ENCODE measurements around the gene NTN5.
A peak's percentile ranks its signal among the peaks of the same experiment; 100 is the strongest.
"Not testable (repeated sequence)": the region's sequence is repeated elsewhere in the genome, so short reads cannot be mapped to it uniquely, and the experiment has no call there.

Gene NTN5

DNA sequence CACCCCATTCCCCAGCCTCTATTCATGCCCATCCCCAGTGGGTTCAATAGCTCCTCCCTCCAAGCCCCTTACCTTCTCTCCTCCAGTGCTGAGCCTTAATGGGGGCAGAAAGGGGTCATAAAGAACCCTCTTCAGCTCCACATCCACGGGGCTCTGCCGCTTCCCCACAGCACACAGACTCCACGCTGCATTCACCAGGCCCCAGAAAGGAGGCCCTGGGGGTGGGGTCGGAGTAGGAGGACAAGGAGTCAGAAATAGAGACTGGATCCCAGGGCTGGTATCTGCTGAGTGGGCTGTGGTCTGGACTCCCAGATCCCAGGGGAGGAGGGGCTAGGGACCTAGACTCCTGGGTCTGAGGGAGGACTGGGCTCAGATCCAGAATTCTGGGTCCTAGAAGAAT lies 28.5 kb downstream of the NTN5 start:
- DNase-seq (ENCODE audit: low spot score), result no peak

GRCh38 chr19:48642862-48643261 lies 30.0 kb downstream of the NTN5 start:
- no peak for DNase-seq (ENCODE audit: low spot score)

- no peak for DNase-seq (ENCODE audit: low spot score)
These were observed 31.0 kb downstream of the NTN5 start for GRCh38 chr19:48641850-48642249.

- no peak for DNase-seq (ENCODE audit: low spot score)
These were observed 33.1 kb downstream of the NTN5 start for GRCh38 chr19:48639483-48640375.

DNA sequence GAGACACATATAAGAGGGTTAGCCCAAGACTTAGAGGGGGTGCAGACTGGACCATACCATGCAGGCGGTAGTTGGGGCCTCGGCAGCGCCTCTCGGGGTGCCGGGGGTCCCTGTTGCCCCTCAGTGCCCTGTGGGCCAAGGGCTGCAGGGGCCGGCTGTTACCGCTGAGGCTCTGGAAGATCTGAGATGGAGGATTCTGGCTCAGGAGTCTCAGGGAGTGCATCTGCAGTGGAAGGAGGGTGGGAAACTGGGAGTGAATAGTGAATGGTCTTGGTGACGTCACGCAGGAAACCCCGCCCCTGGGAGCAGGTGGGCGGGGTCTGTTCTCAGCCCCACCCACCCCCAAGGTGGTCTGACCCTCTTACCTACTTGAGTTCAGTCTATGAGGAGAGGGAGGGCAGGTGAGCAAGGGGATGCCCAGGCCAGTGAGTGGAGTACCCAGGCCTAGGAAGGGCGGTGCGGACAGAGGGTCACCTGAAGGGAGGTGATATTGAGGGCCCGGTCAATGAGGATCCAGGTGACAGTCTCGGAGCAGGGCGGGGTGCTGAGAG lies 33.9 kb downstream of the NTN5 start:
- peak; percentile 5 for DNase-seq (ENCODE audit: low spot score)

DNA sequence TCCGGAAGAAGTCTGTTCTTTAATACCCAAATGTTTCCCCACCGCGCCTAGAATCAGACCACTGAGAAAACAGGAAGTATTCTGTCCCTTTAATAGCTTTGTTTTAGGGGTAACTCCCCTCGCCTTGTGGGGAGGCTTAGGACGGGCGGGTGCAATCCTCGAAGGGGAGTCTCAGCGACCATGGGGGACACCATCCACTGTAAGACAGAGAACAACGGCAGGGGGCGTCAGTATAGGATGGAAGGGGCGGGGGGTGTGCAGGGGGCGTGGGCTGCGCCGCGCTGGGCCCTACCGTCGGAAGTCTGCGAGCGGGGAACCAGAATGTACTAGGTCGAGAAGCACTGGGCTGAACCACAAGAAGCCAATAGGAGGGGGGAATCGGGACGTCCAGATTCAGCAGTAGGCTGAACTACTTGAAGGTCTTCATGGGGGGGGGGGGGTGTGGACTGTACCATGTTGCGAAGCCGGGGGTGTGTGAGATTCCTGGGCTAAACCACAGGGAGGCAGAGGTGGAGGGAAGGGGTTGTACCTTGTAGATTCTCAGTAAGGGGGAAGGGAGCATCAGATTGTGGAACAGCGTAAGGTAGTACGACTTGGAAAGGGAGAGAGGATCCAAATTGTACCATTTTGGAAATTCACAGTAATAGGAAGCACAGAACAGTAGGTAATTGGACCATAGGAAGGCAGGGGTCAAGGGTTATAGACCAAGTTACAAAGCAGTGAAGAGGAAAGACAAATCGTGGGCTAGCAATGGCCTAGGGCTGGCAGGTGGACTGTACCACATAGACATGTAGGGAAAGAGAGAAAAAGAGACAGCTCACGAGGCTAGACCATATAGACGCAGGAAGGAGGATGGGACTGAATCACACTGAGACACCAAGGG lies 34.6 kb downstream of the NTN5 start:
- peak; percentile 94 for DNase-seq (ENCODE audit: low spot score)

GRCh38 chr19:48637449-48637947 lies 35.3 kb downstream of the NTN5 start:
- peak; percentile 97 for DNase-seq (ENCODE audit: low spot score)

GRCh38 chr19:48636859-48637448 lies 35.9 kb downstream of the NTN5 start, which contains the start of gene DBP:
DBP (minus strand) TSS chr19:48637379; CDS start chr19:48636994, 385 bp downstream.
- DNase-seq (ENCODE audit: low spot score), result peak; percentile 58

- peak; percentile 23 for DNase-seq (ENCODE audit: low spot score)
These were observed 36.6 kb downstream of the NTN5 start for GRCh38 chr19:48635966-48636858.

- peak; percentile 73 for DNase-seq (ENCODE audit: low spot score)
These were observed 37.4 kb downstream of the NTN5 start for GRCh38 chr19:48635263-48635965.

- DNase-seq (ENCODE audit: low spot score), result peak; percentile 91
These were observed 38.2 kb downstream of the NTN5 start for GRCh38 chr19:48634424-48635262.

DNA sequence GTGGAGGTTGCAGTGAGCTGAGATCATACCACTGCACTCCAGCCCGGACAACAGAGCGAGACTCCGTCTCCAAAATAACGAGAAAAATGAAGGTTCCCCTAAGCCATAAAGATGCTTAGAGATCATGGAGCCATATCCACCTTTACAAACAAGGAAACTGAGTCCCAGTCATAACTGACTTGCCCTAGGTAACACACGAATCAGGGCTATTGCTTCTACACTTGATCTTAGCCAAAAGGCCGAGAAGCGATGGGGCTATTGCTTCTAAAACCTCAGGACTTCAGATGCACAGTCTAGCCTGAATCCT lies 38.8 kb downstream of the NTN5 start:
- DNase-seq (ENCODE audit: low spot score), result no peak

GRCh38 chr19:48633148-48634035 lies 39.4 kb downstream of the NTN5 start:
- DNase-seq (ENCODE audit: low spot score), result no peak

DNA sequence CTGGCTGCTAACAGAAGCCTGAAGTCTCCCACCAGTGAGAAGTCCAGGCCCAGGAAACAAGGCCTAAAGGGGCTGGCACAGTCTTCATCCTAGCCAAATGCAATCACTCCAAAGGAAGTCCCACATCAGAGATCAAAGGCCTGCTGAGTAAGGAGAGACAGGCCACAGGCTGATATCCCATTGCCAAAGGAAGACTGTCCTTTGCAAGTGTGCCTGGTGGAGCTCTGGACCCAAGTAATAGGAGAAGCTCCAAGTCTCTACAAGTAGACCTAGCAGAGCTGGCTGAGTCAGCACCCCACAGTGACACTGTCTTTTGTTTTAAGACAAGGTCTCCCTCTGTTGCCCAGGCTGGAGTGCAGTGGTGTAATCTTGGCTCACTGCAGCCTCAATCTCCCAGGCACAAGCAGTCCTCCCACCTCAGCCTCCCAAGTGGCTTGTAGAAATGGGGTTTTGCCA lies 40.1 kb downstream of the NTN5 start:
- DNase-seq (ENCODE audit: low spot score), result no peak

DNA sequence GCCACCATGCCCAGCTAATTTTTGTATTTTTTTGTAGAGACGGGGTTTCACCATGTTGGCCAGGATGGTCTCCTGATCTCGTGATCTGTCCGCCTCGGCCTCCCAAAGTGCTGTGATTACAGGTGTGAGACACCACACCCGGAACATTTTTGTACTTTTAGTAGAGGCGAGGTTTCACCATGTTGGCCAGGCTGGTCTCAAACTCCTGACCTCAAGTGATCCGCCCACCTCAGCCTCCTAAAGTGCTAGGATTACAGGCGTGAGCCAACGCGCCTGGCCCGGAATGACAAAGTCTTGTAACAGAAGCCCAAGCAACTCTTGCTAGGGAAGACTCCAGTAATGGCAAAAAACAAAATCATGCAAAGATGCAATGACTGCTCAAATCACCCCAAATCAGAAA lies 40.5 kb downstream of the NTN5 start:
- DNase-seq (ENCODE audit: low spot score), result not testable (repeated sequence)

DNA sequence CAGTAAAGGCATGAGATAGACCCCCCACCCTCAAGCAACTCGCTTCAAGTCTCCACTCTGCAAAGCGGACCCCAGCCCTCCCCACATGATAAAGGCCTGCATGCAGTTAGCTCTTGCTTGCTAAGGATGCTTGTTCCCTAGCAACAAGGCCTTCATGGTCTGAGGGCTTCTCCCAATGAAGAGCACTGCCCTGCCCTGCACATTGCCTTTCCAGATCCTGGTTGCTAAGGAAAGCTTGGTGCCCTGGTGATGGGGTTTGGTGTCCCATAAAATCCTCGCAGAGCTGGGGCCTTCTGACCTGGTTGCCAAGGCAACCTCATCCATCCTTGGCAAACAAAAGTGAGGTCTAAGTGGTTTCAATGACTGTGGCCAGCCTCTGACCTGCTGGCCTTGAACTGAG lies 41.6 kb downstream of the NTN5 start:
- DNase-seq (ENCODE audit: low spot score), result no peak

GRCh38 chr19:48630296-48631063 lies 42.3 kb downstream of the NTN5 start:
- no peak for DNase-seq (ENCODE audit: low spot score)

Data from AG08396 (cell line).